ENCODE measurements around the gene PEPD.

PEPD gene

GRCh38 chr19:33377586-33378475, 143.8 kb downstream of the PEPD start:
- H3K9me2 ChIP-seq (ENCODE audit: low read depth, low read length) = no peaks in the 10 kb centered on the region
- H3K9me3 ChIP-seq (ENCODE audit: low read length) = no peaks in the 10 kb centered on the region
- H3K4me3 ChIP-seq (ENCODE audit: low read depth, low read length, poor library complexity, severe bottlenecking) = no peak overlapping the region
- no peak overlapping the region for H2AFZ ChIP-seq (ENCODE audit: low read length)
- no peak overlapping the region for H3K27ac ChIP-seq (ENCODE audit: low read depth, low read length, poor library complexity, severe bottlenecking)
- no peak overlapping the region for H3K4me2 ChIP-seq (ENCODE audit: low read length)
- TF ChIP-seq CTCF (IDR thresholded peaks at IDR 0.05; ENCODE audit: low read length) (no peak), EZH2 (IDR thresholded peaks at IDR 0.05; ENCODE audit: borderline replicate concordance, low read length) (no peak)
- H3K9ac ChIP-seq (ENCODE audit: low read length) = no peak overlapping the region
- no peaks in the 10 kb centered on the region for H3F3A ChIP-seq (ENCODE audit: insufficient read depth, low read length)
- H3K79me2 ChIP-seq (ENCODE audit: insufficient read depth, low read length) = peaks cover 71% of the 10 kb centered on the region
- peaks cover 31% of the 10 kb centered on the region for H3K4me1 ChIP-seq (ENCODE audit: insufficient read depth, low read length, severe bottlenecking)
- peaks cover 6% of the 10 kb centered on the region for H4K20me1 ChIP-seq (ENCODE audit: insufficient read depth, low read length)
- H3K27me3 ChIP-seq (ENCODE audit: insufficient read depth, low read length) = no peaks in the 10 kb centered on the region
- peaks cover 27% of the 10 kb centered on the region for H3K36me3 ChIP-seq (ENCODE audit: insufficient read depth, low read length)

- Histone ChIP-seq H3K27me3 (ENCODE audit: insufficient read depth, low read length) (no peaks in the 10 kb centered on the region), H3K9ac (ENCODE audit: low read length) (no peak overlapping the region), H3K9me3 (ENCODE audit: low read length) (no peaks in the 10 kb centered on the region), H3K27ac (ENCODE audit: low read depth, low read length, poor library complexity, severe bottlenecking) (no peak overlapping the region), H3K9me2 (ENCODE audit: low read depth, low read length) (no peaks in the 10 kb centered on the region), H3K79me2 (ENCODE audit: insufficient read depth, low read length) (peaks cover 71% of the 10 kb centered on the region), H2AFZ (ENCODE audit: low read length) (no peak overlapping the region), H3K36me3 (ENCODE audit: insufficient read depth, low read length) (peaks cover 27% of the 10 kb centered on the region), H3K4me1 (ENCODE audit: insufficient read depth, low read length, severe bottlenecking) (peaks cover 37% of the 10 kb centered on the region), H3K4me2 (ENCODE audit: low read length) (no peak overlapping the region), H4K20me1 (ENCODE audit: insufficient read depth, low read length) (peaks cover 6% of the 10 kb centered on the region), H3K4me3 (ENCODE audit: low read depth, low read length, poor library complexity, severe bottlenecking) (no peak overlapping the region), H3F3A (ENCODE audit: insufficient read depth, low read length) (no peaks in the 10 kb centered on the region)
- no peak for TF ChIP-seq EZH2 (IDR thresholded peaks at IDR 0.05; ENCODE audit: borderline replicate concordance, low read length)
- TF ChIP-seq CTCF (IDR thresholded peaks at IDR 0.05; ENCODE audit: low read length) = no peak
Measured at GRCh38 chr19:33376941-33377557, 144.5 kb downstream of the PEPD start.

- Histone ChIP-seq H3K4me2 (ENCODE audit: low read length) (no peak overlapping the region), H3K27ac (ENCODE audit: low read depth, low read length, poor library complexity, severe bottlenecking) (no peak overlapping the region), H3K4me3 (ENCODE audit: low read depth, low read length, poor library complexity, severe bottlenecking) (no peak overlapping the region), H3K9me3 (ENCODE audit: low read length) (no peaks in the 10 kb centered on the region), H3K9me2 (ENCODE audit: low read depth, low read length) (no peaks in the 10 kb centered on the region), H3F3A (ENCODE audit: insufficient read depth, low read length) (no peaks in the 10 kb centered on the region), H3K27me3 (ENCODE audit: insufficient read depth, low read length) (no peaks in the 10 kb centered on the region), H2AFZ (ENCODE audit: low read length) (no peak overlapping the region), H3K4me1 (ENCODE audit: insufficient read depth, low read length, severe bottlenecking) (peaks cover 38% of the 10 kb centered on the region), H3K79me2 (ENCODE audit: insufficient read depth, low read length) (peaks cover 68% of the 10 kb centered on the region), H4K20me1 (ENCODE audit: insufficient read depth, low read length) (peaks cover 6% of the 10 kb centered on the region), H3K9ac (ENCODE audit: low read length) (no peak overlapping the region), H3K36me3 (ENCODE audit: insufficient read depth, low read length) (peaks cover 27% of the 10 kb centered on the region)
- no peak for TF ChIP-seq CTCF (IDR thresholded peaks at IDR 0.05; ENCODE audit: low read length)
- TF ChIP-seq EZH2 (IDR thresholded peaks at IDR 0.05; ENCODE audit: borderline replicate concordance, low read length) = no peak
Measured at GRCh38 chr19:33376423-33376822, 145.2 kb downstream of the PEPD start.

Data from OCI-LY1 (cell line).